GM21423 (cell line): ENCODE results near the gene PGPEP1.

Source experiments
- ATAC-seq: cut with Tn5 transposase; IDR thresholded peaks from one replicate; pipeline ENCODE4 v1.9.1; 2021; ENCODE audit warnings: mild to moderate bottlenecking, moderate library complexity; ENCODE audit not compliant: unreplicated experiment

Gene PGPEP1

GRCh38 chr19:18417250-18418028, 77.0 kb downstream of the PGPEP1 start:
- peak; percentile 26 for ATAC-seq

GRCh38 chr19:18418029-18418482, 77.7 kb downstream of the PGPEP1 start:
- no peak for ATAC-seq

- peak; percentile 2 for ATAC-seq
Observed at GRCh38 chr19:18418483-18419194, 78.2 kb downstream of the PGPEP1 start.

DNA sequence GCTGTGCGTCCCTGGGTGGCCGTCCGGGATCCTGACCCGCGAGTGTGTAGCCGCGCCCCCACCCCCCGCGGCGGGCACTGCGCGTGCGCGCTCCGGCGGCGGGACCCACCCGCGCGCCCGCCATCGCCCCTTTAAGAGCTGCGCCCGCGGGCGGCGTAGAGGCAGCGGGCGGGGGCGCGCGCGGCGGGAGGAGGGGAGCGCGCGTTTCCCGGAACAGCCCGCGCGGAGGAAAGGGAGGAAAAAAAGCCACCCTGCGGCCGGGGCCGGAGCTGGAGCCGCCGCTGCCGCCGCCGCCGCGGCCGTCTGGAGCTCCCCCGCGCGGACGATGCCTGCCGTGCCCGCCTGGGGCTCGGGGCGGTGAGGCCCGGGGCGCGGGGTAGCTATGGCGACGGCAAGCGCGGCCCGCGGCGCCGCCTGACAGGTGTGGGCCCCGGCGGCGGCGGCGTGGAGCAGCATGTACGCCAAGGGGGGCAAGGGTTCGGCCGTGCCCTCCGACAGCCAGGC, 78.8 kb downstream of the PGPEP1 start, which contains the start of gene SSBP4:
TSS of gene SSBP4 (plus strand) at position 204 of the 504 bp plus-strand sequence. CDS start at position 455, 251 bp downstream.
- ATAC-seq, result peak; percentile 30
